GM12892 (cell line): Measurements from ENCODE around the gene EMB.
"Not testable (repeated sequence)": the region's sequence is repeated elsewhere in the genome, so short reads cannot be mapped to it uniquely, and the experiment has no call there.

Experiments used
- POLR2AphosphoS5 ChIP-seq: IDR thresholded peaks from 2 replicates; pipeline ENCODE4 v1.6.1; 2011; ENCODE audit warnings: low read depth, low read length, control low read depth
- TAF1 ChIP-seq: IDR thresholded peaks from 2 replicates; pipeline ENCODE4 v1.6.1; 2011; ENCODE audit warnings: low read depth, mild to moderate bottlenecking, control low read depth, low read length, borderline replicate concordance

DNA sequence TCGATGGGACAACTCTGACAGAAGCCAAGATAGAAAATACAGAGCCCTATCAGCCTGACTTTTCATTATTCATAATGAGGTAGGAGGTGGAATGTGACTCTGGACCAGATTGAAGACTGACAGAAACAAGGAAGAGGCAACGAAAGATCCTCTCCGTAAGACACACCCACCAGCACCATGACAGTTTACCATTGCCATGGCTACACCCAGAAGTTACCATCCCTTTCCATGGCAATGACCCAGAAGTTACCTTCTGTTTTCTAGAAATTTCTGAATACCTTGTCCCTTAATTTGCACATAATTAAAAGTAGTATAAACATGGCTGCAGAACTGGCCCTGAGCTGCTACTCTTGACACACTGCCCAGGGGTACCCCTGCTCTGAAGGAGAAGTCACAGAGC lies 24.5 kb downstream of the EMB start:
- not testable (repeated sequence) for TF ChIP-seq POLR2AphosphoS5, TAF1
